ENCODE results near the gene FAM9C.
"Not testable (repeated sequence)": the region's sequence is repeated elsewhere in the genome, so short reads cannot be mapped to it uniquely, and the experiment has no call there.

Gene FAM9C

DNA sequence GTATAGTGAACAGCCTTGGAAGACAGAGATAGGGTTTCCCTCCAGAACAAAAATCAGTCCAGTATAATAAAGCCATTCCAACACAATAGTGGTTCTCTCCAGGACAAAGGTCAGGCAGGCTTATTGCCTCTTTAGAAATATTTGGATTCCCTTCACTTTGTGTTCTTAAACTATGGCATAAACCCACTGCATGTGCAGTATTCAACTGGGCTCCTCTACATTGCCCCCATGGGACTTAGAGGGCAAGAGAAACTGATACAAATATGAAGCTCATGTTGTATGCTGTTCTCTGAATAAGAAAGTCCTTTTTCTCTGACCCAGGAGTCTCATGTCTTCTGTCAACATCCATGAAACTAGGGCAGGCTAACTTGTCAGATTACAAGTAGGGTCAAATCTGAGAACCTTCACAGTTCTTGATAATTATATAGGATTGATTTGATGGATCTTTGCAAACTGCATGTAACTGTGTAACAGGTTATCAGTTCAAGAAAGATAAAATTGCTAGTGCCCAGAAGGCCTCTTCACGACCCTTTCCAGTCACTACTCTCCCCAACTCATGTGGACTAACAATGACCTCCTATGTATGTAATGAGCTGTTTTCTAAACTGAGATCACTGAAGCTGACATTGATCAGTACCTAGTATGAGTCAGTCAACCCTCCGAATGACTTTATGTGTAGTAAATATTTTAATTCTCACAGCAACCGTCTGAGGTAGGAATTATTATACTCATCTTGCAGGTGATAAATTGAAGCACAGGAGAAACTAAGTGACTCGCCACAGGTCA lies 31.9 kb upstream of the FAM9C start:
- DNase-seq (ENCODE audit: low read depth in 2 of 2): no peak

- no peak for DNase-seq (ENCODE audit: low read depth in 2 of 2)
These were observed 30.2 kb upstream of the FAM9C start for GRCh38 chrX:13074297-13075262.

DNA sequence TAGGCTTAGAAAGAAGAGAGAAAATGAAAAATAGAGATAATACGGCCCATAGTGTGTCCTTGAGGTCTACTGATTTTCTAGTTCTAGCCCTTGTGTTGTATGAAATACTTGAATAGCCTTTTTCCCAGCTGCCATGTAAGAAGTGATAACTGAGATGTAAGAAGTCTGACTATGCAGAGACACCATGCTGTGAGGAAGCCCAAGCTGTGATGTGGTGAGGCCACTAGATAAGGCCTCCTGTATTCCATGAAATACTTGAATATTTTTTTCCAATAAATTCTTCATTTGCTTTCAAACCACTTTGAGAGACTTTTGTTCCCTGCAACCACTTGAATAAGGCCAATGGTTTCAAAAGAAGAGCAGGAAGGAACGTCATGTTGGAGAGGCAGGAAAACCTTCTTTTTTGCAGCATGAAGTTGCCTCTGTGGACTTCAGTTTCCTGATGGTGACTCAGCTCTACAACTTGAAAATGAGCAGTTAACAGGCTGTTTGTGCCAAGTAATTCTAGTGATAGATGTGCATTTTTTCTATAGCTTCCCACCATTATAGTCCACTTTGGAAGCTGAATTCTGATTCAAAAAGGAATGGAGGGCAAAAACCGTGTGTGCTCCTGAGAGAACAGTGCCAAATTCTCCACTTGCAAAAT lies 25.5 kb upstream of the FAM9C start:
- no peak for DNase-seq (ENCODE audit: low read depth in 2 of 2)

DNA sequence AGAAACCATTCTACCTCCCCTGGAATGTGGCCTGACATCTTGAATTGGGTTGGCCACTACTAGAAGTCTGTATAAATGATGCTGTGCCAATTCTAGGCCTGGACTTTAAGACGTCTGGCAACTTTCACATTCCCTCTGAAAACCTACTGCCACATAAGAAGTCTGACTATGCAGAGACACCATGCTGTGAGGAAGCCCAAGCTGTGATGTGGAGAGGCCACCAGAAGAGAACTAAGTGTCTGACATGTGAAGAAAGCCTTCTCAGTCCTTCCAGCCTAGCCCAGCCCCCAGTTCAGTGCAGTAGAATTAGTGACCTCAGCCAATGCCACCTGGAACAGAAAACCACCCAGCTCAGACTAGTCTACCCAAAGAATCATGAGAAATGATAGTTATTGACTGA lies 24.2 kb upstream of the FAM9C start:
- no peak for DNase-seq (ENCODE audit: low read depth in 2 of 2)

DNA sequence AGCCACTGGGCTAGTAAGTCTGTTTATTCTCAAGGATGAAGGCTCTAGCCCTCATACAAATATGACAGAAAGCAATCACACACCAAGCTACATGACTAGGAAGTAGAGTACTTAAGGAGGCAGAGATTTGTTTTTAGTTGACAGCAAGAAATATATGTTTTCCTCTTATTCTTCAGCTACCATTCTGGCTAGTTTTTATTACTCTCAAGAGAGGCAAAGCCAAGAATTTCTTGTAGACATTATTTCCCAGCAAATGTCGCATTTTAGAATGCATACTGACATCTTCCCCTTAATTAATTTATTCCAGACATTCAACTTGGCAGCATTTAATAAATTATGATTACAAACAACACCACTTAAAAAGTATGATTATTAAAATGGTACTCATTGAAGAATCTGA lies 23.4 kb upstream of the FAM9C start:
- no peak for DNase-seq (ENCODE audit: low read depth in 2 of 2)

DNA sequence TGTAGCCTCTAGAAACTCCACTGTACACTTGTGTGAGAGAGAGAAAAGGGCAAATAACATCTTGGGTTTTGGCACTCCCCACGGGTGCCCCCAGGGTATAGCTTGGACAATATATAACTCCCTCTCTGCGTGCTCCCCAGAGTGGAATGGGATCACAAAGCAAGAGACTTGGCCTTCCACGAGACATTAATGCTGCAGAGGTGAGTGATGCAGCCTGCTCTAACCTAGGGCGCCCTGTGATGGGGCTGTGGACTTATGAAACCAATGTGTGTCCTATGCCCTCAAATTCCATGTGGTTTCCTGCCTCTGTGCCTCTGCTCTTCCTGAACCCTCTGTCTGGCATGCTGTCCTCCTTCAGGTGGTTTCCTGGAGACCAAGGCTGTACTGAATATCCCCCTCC lies 22.0 kb upstream of the FAM9C start:
- no peak for DNase-seq (ENCODE audit: low read depth in 2 of 2)

GRCh38 chrX:13064599-13065143 lies 20.3 kb upstream of the FAM9C start:
- no peak for DNase-seq (ENCODE audit: low read depth in 2 of 2)

DNA sequence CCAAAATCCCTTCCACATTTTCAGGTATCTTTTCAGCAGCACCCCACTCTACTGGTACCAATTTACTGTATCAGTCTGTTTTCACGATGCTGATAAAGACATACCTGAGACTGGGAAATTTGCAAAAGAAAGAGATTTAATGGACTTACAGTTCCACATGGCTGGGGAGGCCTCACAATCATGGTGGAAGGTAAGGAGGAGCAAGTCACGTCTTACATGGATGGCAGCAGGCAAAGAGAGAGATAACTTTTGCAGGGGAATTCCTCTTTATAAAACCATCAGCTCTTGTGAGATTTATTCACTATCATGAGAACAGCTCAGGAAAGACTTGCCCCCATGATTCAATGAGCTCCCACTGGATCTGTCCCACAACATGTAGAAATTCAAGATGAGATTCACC lies 18.7 kb upstream of the FAM9C start:
- DNase-seq (ENCODE audit: low read depth in 2 of 2): not testable (repeated sequence)

DNA sequence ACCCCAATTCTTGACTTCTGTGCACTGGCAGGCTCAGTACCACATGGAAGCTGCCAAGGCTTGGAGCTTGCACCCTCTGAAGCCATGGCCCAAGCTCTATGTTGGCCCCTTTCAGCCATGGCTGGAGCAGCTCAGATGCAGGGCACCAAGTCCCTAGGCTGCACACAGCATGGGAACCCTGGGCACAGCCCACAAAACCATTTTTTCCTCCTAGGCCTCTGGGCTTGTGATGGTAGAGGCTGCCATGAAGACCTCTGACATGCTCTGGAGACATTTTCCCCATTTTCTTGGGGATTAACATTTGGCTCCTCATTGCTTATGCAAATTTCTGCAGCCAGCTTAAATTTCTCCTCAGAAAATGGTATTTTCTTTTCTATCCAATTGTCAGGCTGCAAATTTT lies 17.9 kb upstream of the FAM9C start:
- DNase-seq (ENCODE audit: low read depth in 2 of 2): not testable (repeated sequence)

- not testable (repeated sequence) for DNase-seq (ENCODE audit: low read depth in 2 of 2)
These were observed 16.8 kb upstream of the FAM9C start for GRCh38 chrX:13061215-13061708.

DNA sequence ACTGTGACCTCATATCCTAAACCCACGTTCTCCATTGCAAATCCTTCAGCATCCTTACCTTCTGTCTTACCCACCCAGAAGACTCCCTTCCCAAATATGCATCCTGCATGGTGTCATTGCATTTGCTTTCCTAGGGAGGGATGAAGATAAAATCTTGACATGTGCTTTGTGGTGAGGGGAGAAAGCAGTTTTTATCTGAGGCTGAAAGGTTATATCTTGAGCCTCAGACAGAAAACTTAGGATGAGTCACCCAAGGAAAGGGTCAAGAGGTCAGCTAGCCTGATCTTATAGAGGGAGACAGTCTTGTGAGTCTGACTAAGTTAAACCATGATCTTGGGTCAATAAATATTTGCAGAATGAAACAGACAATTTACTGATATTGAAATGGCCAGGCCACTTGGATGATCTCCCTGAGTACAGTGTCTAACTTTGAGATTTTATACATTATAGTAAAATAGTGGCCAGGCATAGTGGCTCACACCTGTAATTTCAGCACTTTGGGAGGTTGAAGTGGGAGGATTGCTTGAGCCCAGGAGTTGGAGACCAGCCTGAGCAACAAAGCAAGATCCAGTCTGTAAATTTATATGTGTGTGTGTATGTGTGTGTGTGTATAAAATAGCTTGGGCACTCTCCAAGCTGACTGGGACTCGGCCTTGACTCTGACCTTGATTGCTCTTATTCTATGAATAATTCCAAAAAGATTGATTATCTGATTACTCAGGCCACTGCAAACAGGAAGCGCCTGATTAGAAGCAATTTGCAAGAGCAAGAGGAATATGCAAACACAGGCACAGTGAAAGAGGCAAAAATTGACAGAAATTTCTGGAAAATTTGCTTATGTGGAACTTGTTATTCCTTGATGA lies 15.4 kb upstream of the FAM9C start:
- DNase-seq (ENCODE audit: low read depth in 2 of 2): no peak

GRCh38 chrX:13055486-13055885 lies 11.1 kb upstream of the FAM9C start:
- DNase-seq (ENCODE audit: low read depth in 2 of 2): no peak

GRCh38 chrX:13053171-13053570 lies 8.8 kb upstream of the FAM9C start:
- no peak for DNase-seq (ENCODE audit: low read depth in 2 of 2)

DNA sequence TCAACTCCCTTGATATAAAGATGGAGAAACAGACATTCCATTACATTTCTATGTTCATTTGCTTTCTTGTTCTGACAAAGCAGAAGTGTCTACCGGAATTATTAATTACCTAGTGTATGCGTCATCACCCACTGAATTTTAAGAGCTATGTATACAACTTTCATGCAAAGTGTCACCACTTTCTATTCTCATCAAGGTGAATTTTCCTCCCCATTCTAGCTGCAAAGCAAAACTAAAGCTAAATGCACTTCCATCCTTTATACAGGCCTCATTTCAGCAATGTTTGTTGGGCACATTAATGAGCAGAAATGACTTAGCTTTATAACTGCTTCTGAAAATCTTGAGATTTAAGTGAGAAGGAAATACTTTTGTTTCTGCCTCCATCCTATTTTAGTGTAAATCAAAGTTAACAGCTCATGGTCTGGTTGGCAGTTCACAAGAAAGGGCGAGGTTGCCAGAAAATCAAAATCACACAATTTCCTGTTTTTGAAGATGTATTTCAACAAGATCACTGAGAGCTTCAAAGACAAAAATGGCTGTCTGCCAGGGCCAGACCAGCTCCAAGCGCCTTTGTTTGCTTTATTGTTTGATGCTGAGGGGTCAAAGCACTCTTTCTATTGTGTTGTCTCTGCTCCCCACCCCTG lies 7.2 kb upstream of the FAM9C start:
- no peak for DNase-seq (ENCODE audit: low read depth in 2 of 2)

DNA sequence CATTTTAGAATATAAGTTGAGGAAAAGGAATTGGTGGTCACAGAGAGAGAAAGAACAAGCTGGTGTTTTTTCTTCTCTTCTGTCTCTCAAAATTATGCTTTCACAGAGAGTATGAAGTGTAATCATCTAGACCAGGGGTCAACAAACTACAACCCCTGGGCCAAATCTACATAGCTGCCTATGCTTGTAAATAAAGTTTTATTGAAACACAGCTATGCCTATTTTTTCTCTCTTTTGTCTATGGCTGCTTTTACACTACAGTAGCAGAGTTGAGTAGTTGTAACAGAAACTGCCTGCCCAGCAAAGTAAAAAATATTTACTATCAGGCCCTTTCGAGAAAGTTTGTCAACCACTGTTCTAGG lies 6.7 kb upstream of the FAM9C start:
- no peak for DNase-seq (ENCODE audit: low read depth in 2 of 2)

GRCh38 chrX:13050151-13050550 lies 5.7 kb upstream of the FAM9C start:
- no peak for DNase-seq (ENCODE audit: low read depth in 2 of 2)

GRCh38 chrX:13048280-13048679 lies 3.9 kb upstream of the FAM9C start:
- DNase-seq (ENCODE audit: low read depth in 2 of 2): no peak

DNA sequence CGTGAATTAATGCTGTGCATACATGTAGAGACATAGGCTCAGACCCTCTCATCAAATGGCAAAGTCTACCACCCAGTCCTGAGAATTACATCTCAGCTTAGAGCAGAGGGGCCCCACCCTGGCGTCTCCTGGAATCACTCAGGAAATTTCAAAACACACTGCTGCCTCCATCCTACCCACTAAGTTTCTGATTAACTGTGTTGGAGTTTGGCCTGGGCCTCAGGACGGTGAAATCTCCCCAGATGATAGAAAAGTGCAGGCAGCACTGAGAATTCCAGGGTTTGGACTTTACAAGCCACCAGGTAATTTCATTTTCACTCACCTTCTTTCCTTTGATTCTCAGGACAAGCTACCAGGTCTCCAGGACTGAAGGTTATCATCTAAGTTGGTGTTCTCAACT lies 3.3 kb upstream of the FAM9C start:
- no peak for DNase-seq (ENCODE audit: low read depth in 2 of 2)

GRCh38 chrX:13046141-13046855 lies 1.9 kb upstream of the FAM9C start:
- no peak for DNase-seq (ENCODE audit: low read depth in 2 of 2)

GRCh38 chrX:13043938-13044337 lies 482 bp downstream of the FAM9C start:
- no peak for DNase-seq (ENCODE audit: low read depth in 2 of 2)
